Natural killer cell (primary cell): Measurements from ENCODE around the gene NSD2. TPM values are rescaled to one million over a fixed set of nuclear protein-coding genes. Genes with fewer than 3 reads are reported as not detected.
A peak's percentile ranks its signal among the peaks of the same experiment; 100 is the strongest.

Experiments used
- ATAC-seq, 3 donors: fragments of 150-1000 bp in 2 of 3; fragments of 200-7000 bp in 1 of 3; cut with Tn5 transposase; 1 replicate in 1 of 3; 2 replicates in 2 of 3; pipeline ENCODE4 v1.10.0; 2021; ENCODE audit warnings: mild to moderate bottlenecking in 2 of 3, moderate library complexity in 2 of 3
- DNase-seq, 2 donors: peaks; one replicate each; pipeline versions ENCODE4 v3.0.0 to v3.0.0-alpha.2; 2013 to 2021; ENCODE audit warnings: mixed read lengths in 1 of 2
- H3K27ac ChIP-seq: one replicate; pipeline ENCODE4 v1.5.1; 2013; ENCODE audit warnings: mild to moderate bottlenecking, low read length
- H3K27me3 ChIP-seq: one replicate; pipeline ENCODE4 v1.6.1; 2013; ENCODE audit warnings: low read length; ENCODE audit not compliant: control insufficient read depth, insufficient read depth
- H3K36me3 ChIP-seq: one replicate; pipeline ENCODE4 v1.6.1; 2013; ENCODE audit warnings: low read length; ENCODE audit not compliant: control insufficient read depth, insufficient read depth
- H3K4me1 ChIP-seq: one replicate; pipeline ENCODE4 v1.6.1; 2013; ENCODE audit warnings: low read length; ENCODE audit not compliant: control insufficient read depth, insufficient read depth
- H3K4me3 ChIP-seq: one replicate; pipeline ENCODE4 v1.5.1; 2013; ENCODE audit warnings: low read length
- H3K9me3 ChIP-seq: one replicate; pipeline ENCODE4 v1.6.1; 2013; ENCODE audit warnings: low read length; ENCODE audit not compliant: control insufficient read depth, insufficient read depth
- H3K27ac Mint-ChIP-seq, 2 donors: one replicate each; pipeline ENCODE4 v1.8.0; 2022; ENCODE audit warnings: mild to moderate bottlenecking in 2 of 2, mixed read lengths in 2 of 2, moderate library complexity in 1 of 2
- H3K27me3 Mint-ChIP-seq, 2 donors: one replicate each; pipeline ENCODE4 v1.8.0; 2022; ENCODE audit warnings: low read depth in 2 of 2, mixed read lengths in 2 of 2
- H3K36me3 Mint-ChIP-seq: one replicate; pipeline ENCODE4 v1.8.0; 2022; ENCODE audit warnings: mixed read lengths
- H3K4me1 Mint-ChIP-seq, 2 donors: one replicate each; pipeline ENCODE4 v1.8.0; 2022; ENCODE audit warnings: mixed read lengths in 2 of 2
- H3K4me3 Mint-ChIP-seq: one replicate; pipeline ENCODE4 v1.8.0; 2022; ENCODE audit warnings: mild to moderate bottlenecking, moderate library complexity, mixed read lengths
- H3K9me3 Mint-ChIP-seq, 2 donors: one replicate each; pipeline ENCODE4 v1.8.0; 2022; ENCODE audit warnings: mixed read lengths in 2 of 2
- CTCF ChIP-seq: fragments of 200-600 bp; IDR thresholded peaks from one replicate; pipeline ENCODE4 v1.8.0; 2022; ENCODE audit warnings: antibody characterized with exemption
- WGBS: methylation state at CpG from one replicate; pipeline ENCODE4 v1.1.7; 2013; ENCODE audit warnings: missing lambda C conversion rate; ENCODE audit not compliant: insufficient coverage; 5-methylcytosine and 5-hydroxymethylcytosine counted together
- intact Hi-C: fragments of 100-400 bp; cut with micrococcal nuclease; formaldehyde crosslinking; loops from one replicate; pipeline ENCODE4 v1.14.2; 2022
- total RNA-seq, 4 donors: library from RNA; stranded (reverse); fragments of 120-200 nt in 1 of 4; gene quantifications; one replicate each; pipeline versions ENCODE4 v1.2.3 to v1.2.4, GENCODE V29; 2013 to 2022

NSD2 gene
- total RNA-seq, 3 donors from 2014 or later (not counting 1 experiment from before 2014, with no cell fraction given): 36.4 to 51.0 (median 48.3) TPM

GRCh38 chr4:1857931-1858330 is 13.3 kb upstream of the NSD2 start:
- peaks cover 33% of the 10 kb centered on the region for H3K4me1 ChIP-seq
- intact Hi-C loops: loop anchor here (2.0 to 5.0 kb wide), 2 partner anchors 13 to 136 kb away; partner anchors contain the start of genes NSD2, TACC3 and TMEM129
- no peaks in the 10 kb centered on the region for H3K36me3 Mint-ChIP-seq
- H3K27ac Mint-ChIP-seq: no peak overlapping the region
- H3K4me3 Mint-ChIP-seq: no peak overlapping the region
- H3K9me3 Mint-ChIP-seq: no peaks in the 10 kb centered on the region
- DNase-seq: no peak
- ATAC-seq: no peak
- H3K27ac ChIP-seq: no peak overlapping the region
- H3K4me1 Mint-ChIP-seq: peaks cover 23 to 36% of the 10 kb centered on the region in 2 donors
- no peaks in the 10 kb centered on the region for H3K27me3 ChIP-seq
- no peak overlapping the region for H3K4me3 ChIP-seq
- TF ChIP-seq CTCF: no peak
- WGBS: 97% methylated on average over 5 of the region's 5 CpGs
- no peaks in the 10 kb centered on the region for H3K27me3 Mint-ChIP-seq
- H3K9me3 ChIP-seq: no peaks in the 10 kb centered on the region
- H3K36me3 ChIP-seq: no peaks in the 10 kb centered on the region

- H3K36me3 ChIP-seq: no peaks in the 10 kb centered on the region
- Mint-ChIP-seq H3K9me3 (no peaks in the 10 kb centered on the region), H3K4me1 (peaks cover 23 to 34% of the 10 kb centered on the region in 2 donors), H3K36me3 (no peaks in the 10 kb centered on the region), H3K27ac (no peak overlapping the region), H3K27me3 (no peaks in the 10 kb centered on the region), H3K4me3 (no peak overlapping the region)
- 94% methylated on average over 1 of the region's 1 CpG for WGBS
- H3K27me3 ChIP-seq: no peaks in the 10 kb centered on the region
- ATAC-seq (no peak), DNase-seq (no peak)
- H3K4me1 ChIP-seq: peaks cover 41% of the 10 kb centered on the region
- no peak overlapping the region for H3K27ac ChIP-seq
- no peak for TF ChIP-seq CTCF
- no peaks in the 10 kb centered on the region for H3K9me3 ChIP-seq
- no peak overlapping the region for H3K4me3 ChIP-seq
- intact Hi-C loops: loop anchor here (5.0 kb wide), 1 partner anchor 137 kb away; the partner anchor contains the start of genes TACC3 and TMEM129
Observed at GRCh38 chr4:1859389-1859753, 11.8 kb upstream of the NSD2 start.

GRCh38 chr4:1862055-1862911 is 8.9 kb upstream of the NSD2 start:
- no peaks in the 10 kb centered on the region for H3K27me3 Mint-ChIP-seq
- H3K36me3 Mint-ChIP-seq: no peaks in the 10 kb centered on the region
- Histone ChIP-seq H3K4me1 (peaks cover 26% of the 10 kb centered on the region), H3K36me3 (no peaks in the 10 kb centered on the region), H3K27ac (no peak overlapping the region), H3K9me3 (no peaks in the 10 kb centered on the region), H3K4me3 (peak overlapping the region; percentile 22), H3K27me3 (no peaks in the 10 kb centered on the region)
- H3K4me3 Mint-ChIP-seq: peak overlapping the region; percentile 85
- intact Hi-C loops: no loop called here
- DNase-seq (peak in 1 of 2 donors; percentile 46), ATAC-seq (peak in 2 of 3 donors; percentile 50 to 57)
- TF ChIP-seq CTCF: no peak
- H3K4me1 Mint-ChIP-seq: peaks cover 15 to 19% of the 10 kb centered on the region in 2 donors
- no peaks in the 10 kb centered on the region for H3K9me3 Mint-ChIP-seq
- peak overlapping the region; percentile 51 to 65 for H3K27ac Mint-ChIP-seq
- 13% methylated on average over 45 of the region's 45 CpGs for WGBS
